Measurements from ENCODE around the gene WDR35. TPM values are rescaled to one million over a fixed set of nuclear protein-coding genes. Genes with fewer than 3 reads are reported as not detected.

WDR35 gene
- total and polyA plus RNA-seq, 7 donors: 0.46 to 15.5 (median 7.2) TPM

DNA sequence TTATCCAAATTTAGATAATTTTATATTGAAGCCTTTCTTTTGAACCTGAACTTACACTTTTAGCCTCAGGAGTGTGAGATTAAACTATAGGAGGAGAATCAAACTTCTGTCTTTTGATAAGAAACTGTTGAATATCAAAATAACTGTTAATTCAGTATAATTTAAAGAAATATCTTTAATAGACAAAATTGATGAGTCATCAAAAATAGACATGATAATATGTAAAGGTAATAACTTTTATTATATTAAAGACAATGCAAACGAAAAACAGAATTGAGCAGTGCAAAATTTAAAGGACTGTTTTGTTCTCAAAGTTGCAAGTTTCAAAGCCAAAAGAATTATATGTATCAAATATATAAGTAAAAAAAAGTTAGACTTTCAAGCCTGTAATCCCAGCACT is 2.0 kb upstream of the WDR35 start:
- no peaks in the 10 kb centered on the region for H3K9me3 ChIP-seq
- no peak for TF ChIP-seq POLR2AphosphoS5 (IDR thresholded peaks at IDR 0.05)
- TF ChIP-seq POLR2A (IDR thresholded peaks at IDR 0.05): no peak
- TF ChIP-seq EP300 (IDR thresholded peaks at IDR 0.05): no peak
- TF ChIP-seq, protein P1, sequence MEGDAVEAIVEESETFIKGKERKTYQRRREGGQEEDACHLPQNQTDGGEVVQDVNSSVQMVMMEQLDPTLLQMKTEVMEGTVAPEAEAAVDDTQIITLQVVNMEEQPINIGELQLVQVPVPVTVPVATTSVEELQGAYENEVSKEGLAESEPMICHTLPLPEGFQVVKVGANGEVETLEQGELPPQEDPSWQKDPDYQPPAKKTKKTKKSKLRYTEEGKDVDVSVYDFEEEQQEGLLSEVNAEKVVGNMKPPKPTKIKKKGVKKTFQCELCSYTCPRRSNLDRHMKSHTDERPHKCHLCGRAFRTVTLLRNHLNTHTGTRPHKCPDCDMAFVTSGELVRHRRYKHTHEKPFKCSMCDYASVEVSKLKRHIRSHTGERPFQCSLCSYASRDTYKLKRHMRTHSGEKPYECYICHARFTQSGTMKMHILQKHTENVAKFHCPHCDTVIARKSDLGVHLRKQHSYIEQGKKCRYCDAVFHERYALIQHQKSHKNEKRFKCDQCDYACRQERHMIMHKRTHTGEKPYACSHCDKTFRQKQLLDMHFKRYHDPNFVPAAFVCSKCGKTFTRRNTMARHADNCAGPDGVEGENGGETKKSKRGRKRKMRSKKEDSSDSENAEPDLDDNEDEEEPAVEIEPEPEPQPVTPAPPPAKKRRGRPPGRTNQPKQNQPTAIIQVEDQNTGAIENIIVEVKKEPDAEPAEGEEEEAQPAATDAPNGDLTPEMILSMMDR (IDR thresholded peaks at IDR 0.05): no peak
- intact Hi-C loops (cut with DNase I): no loop called here
- 63 to 85% methylated on average over 1 of the region's 1 CpG for WGBS, 2 donors
- no peaks in the 10 kb centered on the region for H3K27me3 ChIP-seq
- DNase-seq: no peak
- no peak overlapping the region for H3K27ac ChIP-seq
- peaks cover 0 to 21% (median 12%) of the 10 kb centered on the region in 4 donors for H3K4me1 ChIP-seq
- H3K4me3 ChIP-seq: no peak overlapping the region
- peaks cover 0 to 4% (median 0%) of the 10 kb centered on the region in 4 donors for H3K36me3 ChIP-seq

DNA sequence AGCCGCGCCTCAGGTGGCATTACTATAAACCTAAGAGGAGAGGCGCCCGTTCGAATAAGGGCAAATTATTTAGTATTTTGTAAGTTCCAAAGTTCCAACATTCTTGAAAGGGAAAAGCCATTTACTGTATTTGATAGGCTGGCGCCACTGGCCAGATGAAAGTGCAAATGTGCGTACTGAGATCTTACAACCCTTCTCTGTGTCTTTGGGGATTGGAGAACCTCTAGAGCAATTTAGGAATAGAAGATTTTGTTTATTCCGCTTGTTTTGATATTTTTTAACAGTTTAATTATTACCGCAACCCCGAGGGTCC is 467 bp upstream of the WDR35 start:
- intact Hi-C loops (cut with DNase I): no loop called here

DNA sequence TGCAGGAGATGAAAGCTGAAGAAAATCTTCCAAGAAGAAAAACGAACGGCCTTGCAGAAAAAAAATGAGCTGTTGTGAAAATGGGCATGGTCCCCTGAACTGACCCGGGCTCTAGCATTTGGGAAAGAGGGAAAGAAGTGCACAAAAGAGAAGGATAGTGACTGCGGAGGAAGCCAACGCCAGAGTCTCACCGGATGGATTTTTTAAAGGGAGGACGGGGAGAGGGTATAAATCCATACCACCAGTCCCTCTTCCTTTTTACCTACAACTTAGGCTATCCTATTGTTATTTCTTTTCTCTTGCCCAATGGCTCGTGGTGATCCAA is 601 bp downstream of the WDR35 start:
- intact Hi-C loops (cut with DNase I): no loop called here
- WGBS, 2 donors: 12 to 31% methylated on average over 8 of the region's 8 CpGs

More for the DNA sequence above, 467 bp upstream of the WDR35 start:
- H3K4me3 ChIP-seq: peak overlapping the region; percentile 70 to 75 (median 74)
- TF ChIP-seq POLR2AphosphoS5 (IDR thresholded peaks at IDR 0.05) (no peak), POLR2A (IDR thresholded peaks at IDR 0.05) (no peak), EP300 (IDR thresholded peaks at IDR 0.05) (no peak)
- TF ChIP-seq, protein P1 (IDR thresholded peaks at IDR 0.05): no peak
- H3K9me3 ChIP-seq: no peaks in the 10 kb centered on the region
- H3K27me3 ChIP-seq: no peaks in the 10 kb centered on the region
- DNase-seq: no peak
- H3K36me3 ChIP-seq: peaks cover 0 to 14% (median 0%) of the 10 kb centered on the region in 4 donors
- peaks cover 0 to 21% (median 12%) of the 10 kb centered on the region in 4 donors for H3K4me1 ChIP-seq
- peak overlapping the region; percentile 69 to 76 (median 74) for H3K27ac ChIP-seq
- WGBS, 2 donors: 21 to 22% methylated on average over 10 of the region's 10 CpGs

DNA sequence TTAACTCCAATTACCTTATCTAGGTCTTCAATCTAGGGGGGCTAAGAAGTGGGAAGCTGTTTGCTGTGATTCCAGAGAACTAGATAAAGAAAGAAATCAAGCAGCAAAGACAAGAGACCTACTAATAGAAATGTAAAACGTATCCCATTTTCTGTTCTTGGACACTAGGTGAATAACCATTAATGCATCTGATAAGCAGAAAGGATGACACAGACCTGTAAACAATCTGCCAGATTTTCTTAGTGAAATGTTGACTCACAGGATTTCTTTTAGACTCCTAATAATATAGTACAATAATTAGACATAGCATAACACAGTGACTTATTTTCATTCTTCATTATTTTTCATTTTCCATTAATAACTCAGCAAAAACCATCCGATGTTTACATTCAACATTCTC is 1.3 kb downstream of the WDR35 start:
- DNase-seq: no peak
- WGBS, 2 donors: 81 to 88% methylated on average over 2 of the region's 2 CpGs
- no peak overlapping the region for H3K27ac ChIP-seq
- H3K4me1 ChIP-seq: peaks cover 0 to 21% (median 12%) of the 10 kb centered on the region in 4 donors
- intact Hi-C loops (cut with DNase I): no loop called here
- H3K36me3 ChIP-seq: peaks cover 0 to 22% (median 0%) of the 10 kb centered on the region in 4 donors
- H3K9me3 ChIP-seq: no peaks in the 10 kb centered on the region
- no peak overlapping the region for H3K4me3 ChIP-seq
- no peak for TF ChIP-seq POLR2A (IDR thresholded peaks at IDR 0.05)
- no peak for TF ChIP-seq POLR2AphosphoS5 (IDR thresholded peaks at IDR 0.05)
- TF ChIP-seq, protein P1 (IDR thresholded peaks at IDR 0.05): no peak
- no peak for TF ChIP-seq EP300 (IDR thresholded peaks at IDR 0.05)
- no peaks in the 10 kb centered on the region for H3K27me3 ChIP-seq

More for the DNA sequence above, 601 bp downstream of the WDR35 start:
- Histone ChIP-seq H3K27me3 (no peaks in the 10 kb centered on the region), H3K4me3 (peak overlapping the region; percentile 70 to 75 (median 74)), H3K27ac (peak overlapping the region; percentile 69 to 76 (median 74)), H3K36me3 (peaks cover 0 to 21% (median 0%) of the 10 kb centered on the region in 4 donors), H3K4me1 (peaks cover 0 to 21% (median 12%) of the 10 kb centered on the region in 4 donors), H3K9me3 (no peaks in the 10 kb centered on the region)
- TF ChIP-seq, protein P1 (IDR thresholded peaks at IDR 0.05): no peak
- TF ChIP-seq POLR2AphosphoS5 (IDR thresholded peaks at IDR 0.05) (no peak), POLR2A (IDR thresholded peaks at IDR 0.05) (no peak), EP300 (IDR thresholded peaks at IDR 0.05) (no peak)
- no peak for DNase-seq

DNA sequence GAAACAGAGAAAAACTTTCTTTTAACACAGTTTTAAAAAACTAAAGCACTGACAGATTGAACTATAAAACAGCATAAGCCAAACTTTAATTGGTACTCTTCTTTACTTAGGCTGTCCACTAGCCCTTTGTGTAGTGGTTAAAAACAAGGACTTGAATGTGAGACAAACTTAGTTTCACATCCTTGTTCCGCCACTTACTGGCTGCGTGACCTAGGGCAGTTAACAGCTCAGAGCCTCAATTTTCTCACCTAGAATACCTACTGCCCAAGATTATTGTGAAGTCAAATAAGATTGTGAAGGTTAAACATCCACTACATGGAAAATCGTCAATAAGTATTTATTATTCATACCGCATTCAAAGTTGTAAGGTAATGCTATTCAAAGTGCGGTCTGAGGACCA is 2.0 kb downstream of the WDR35 start:
- intact Hi-C loops (cut with DNase I): no loop called here
- peaks cover 0 to 22% (median 0%) of the 10 kb centered on the region in 4 donors for H3K36me3 ChIP-seq
- H3K4me1 ChIP-seq: peaks cover 0 to 21% (median 12%) of the 10 kb centered on the region in 4 donors
- TF ChIP-seq POLR2AphosphoS5 (IDR thresholded peaks at IDR 0.05) (no peak), EP300 (IDR thresholded peaks at IDR 0.05) (no peak), POLR2A (IDR thresholded peaks at IDR 0.05) (no peak)
- 86 to 92% methylated on average over 5 of the region's 5 CpGs for WGBS, 2 donors
- H3K4me3 ChIP-seq: no peak overlapping the region
- DNase-seq: no peak
- H3K27me3 ChIP-seq: no peaks in the 10 kb centered on the region
- H3K9me3 ChIP-seq: no peaks in the 10 kb centered on the region
- no peak overlapping the region for H3K27ac ChIP-seq

Measured in sigmoid colon (tissue), 7 donors.